Nephron progenitor cell (in vitro differentiated cells): ENCODE results near the gene TMEM178B.

Source experiments
- DNase-seq: peaks from one replicate; pipeline ENCODE4 v3.0.0; 2021
- H3K27ac Mint-ChIP-seq: 2 replicates; pipeline ENCODE4 v1.8.0; 2021; ENCODE audit warnings: mild to moderate bottlenecking, moderate library complexity, mixed read lengths
- H3K27me3 Mint-ChIP-seq: 2 replicates; pipeline ENCODE4 v1.8.0; 2021; ENCODE audit warnings: mild to moderate bottlenecking, low read depth, mixed read lengths; ENCODE audit not compliant: poor library complexity
- H3K36me3 Mint-ChIP-seq: 2 replicates; pipeline ENCODE4 v1.8.0; 2021; ENCODE audit warnings: low read depth, mixed read lengths
- H3K4me1 Mint-ChIP-seq: 2 replicates; pipeline ENCODE4 v1.8.0; 2021; ENCODE audit warnings: mixed read lengths
- H3K4me3 Mint-ChIP-seq: 2 replicates; pipeline ENCODE4 v1.8.0; 2021; ENCODE audit warnings: mild to moderate bottlenecking, moderate library complexity, mixed read lengths
- H3K9me3 Mint-ChIP-seq: 2 replicates; pipeline ENCODE4 v1.8.0; 2021; ENCODE audit warnings: mild to moderate bottlenecking, moderate library complexity, mixed read lengths
- TF ChIP-seq, protein P1 (sequence below): fragments of 200-600 bp; sonication (generic); IDR thresholded peaks from 2 replicates; pipeline ENCODE4 v1.5.0; 2021; ENCODE audit warnings: antibody characterized with exemption

Gene TMEM178B

GRCh38 chr7:141415999-141416398 is 342.1 kb downstream of the TMEM178B start:
- H3K27ac Mint-ChIP-seq = no peak overlapping the region
- H3K27me3 Mint-ChIP-seq = peaks cover 28% of the 10 kb centered on the region
- no peaks in the 10 kb centered on the region for H3K36me3 Mint-ChIP-seq
- H3K4me3 Mint-ChIP-seq = no peak overlapping the region
- H3K9me3 Mint-ChIP-seq = no peaks in the 10 kb centered on the region
- TF ChIP-seq, protein P1, sequence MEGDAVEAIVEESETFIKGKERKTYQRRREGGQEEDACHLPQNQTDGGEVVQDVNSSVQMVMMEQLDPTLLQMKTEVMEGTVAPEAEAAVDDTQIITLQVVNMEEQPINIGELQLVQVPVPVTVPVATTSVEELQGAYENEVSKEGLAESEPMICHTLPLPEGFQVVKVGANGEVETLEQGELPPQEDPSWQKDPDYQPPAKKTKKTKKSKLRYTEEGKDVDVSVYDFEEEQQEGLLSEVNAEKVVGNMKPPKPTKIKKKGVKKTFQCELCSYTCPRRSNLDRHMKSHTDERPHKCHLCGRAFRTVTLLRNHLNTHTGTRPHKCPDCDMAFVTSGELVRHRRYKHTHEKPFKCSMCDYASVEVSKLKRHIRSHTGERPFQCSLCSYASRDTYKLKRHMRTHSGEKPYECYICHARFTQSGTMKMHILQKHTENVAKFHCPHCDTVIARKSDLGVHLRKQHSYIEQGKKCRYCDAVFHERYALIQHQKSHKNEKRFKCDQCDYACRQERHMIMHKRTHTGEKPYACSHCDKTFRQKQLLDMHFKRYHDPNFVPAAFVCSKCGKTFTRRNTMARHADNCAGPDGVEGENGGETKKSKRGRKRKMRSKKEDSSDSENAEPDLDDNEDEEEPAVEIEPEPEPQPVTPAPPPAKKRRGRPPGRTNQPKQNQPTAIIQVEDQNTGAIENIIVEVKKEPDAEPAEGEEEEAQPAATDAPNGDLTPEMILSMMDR = no peak
- peaks cover 10% of the 10 kb centered on the region for H3K4me1 Mint-ChIP-seq
- DNase-seq = no peak

DNA sequence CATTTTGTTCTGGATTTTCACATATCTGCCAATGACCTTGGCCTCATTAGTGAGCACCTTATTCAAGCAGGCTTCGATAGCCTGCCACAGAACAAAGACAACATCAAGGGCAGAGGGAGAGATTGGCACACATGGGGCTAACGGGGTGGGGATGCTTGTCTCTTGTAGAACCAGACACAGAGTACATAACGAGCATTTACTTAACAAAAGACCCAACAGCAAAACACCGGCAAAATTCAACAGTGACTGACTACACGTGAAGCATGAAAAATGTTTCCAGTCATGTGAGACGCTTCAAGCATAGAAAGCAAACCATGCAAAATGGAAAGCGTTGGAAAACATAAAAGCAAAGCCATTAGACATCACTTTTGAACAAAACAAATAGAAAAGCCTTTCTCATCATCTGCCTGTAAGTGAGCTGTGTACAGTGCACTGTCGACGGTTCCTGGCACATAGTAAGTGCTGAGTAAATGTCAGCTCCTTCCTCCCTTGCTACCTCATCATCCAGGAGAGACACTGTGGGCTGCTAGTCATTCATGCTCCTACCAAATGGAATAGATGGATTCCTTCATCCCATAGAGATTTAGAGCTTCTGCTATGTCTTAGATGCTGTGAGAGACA is 342.9 kb downstream of the TMEM178B start:
- peaks cover 23% of the 10 kb centered on the region for H3K27me3 Mint-ChIP-seq
- H3K4me3 Mint-ChIP-seq = no peak overlapping the region
- no peak overlapping the region for H3K27ac Mint-ChIP-seq

DNA sequence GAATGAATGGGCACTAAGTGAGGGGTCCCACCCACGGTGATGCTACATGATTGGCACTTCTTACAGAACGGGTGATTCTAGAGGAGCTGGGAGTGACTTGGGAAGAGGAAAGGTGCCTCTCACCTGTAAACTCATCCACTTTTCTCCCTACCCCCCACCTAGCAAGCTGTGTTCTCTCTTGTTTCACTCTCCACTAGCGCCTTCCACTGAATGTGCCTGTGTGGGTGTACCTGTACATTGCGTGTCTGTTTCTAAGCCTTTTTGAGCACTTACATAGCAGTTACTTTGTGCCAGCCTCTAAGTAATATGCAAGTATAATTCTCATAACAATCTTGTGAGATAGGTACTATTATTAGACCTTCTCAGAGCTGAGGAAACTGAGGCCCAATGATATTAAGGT is 343.6 kb downstream of the TMEM178B start:
- no peaks in the 10 kb centered on the region for H3K36me3 Mint-ChIP-seq
- no peaks in the 10 kb centered on the region for H3K9me3 Mint-ChIP-seq
- peaks cover 10% of the 10 kb centered on the region for H3K4me1 Mint-ChIP-seq
- no peak overlapping the region for H3K4me3 Mint-ChIP-seq
- TF ChIP-seq, protein P1 = no peak
- H3K27me3 Mint-ChIP-seq = peaks cover 18% of the 10 kb centered on the region
- no peak for DNase-seq
- H3K27ac Mint-ChIP-seq = no peak overlapping the region

More for the DNA sequence above, 342.9 kb downstream of the TMEM178B start:
- Mint-ChIP-seq H3K4me1 (peaks cover 10% of the 10 kb centered on the region), H3K36me3 (no peaks in the 10 kb centered on the region), H3K9me3 (no peaks in the 10 kb centered on the region)
- TF ChIP-seq, protein P1 = no peak
- no peak for DNase-seq

DNA sequence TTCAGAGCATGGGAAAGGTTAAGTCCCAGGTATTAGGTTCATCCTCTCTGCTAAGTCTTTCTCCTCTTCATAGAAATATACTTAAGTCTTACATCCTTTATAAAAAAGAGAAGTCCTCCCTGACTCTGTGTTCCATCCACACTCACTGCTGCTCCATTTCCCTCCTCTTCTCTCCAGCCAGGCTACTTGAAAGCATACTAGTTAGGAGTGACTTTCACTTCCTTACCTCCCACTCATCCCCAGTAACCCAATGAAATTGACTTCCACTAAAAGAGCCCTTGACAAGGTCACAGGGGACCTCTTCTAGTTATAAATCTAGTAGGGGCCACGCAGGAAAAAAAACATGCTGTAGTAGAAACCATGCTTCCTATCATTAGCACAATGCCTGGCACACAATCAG is 344.2 kb downstream of the TMEM178B start:
- TF ChIP-seq, protein P1 = no peak
- H3K27me3 Mint-ChIP-seq = peaks cover 18% of the 10 kb centered on the region
- peaks cover 10% of the 10 kb centered on the region for H3K4me1 Mint-ChIP-seq
- H3K36me3 Mint-ChIP-seq = no peaks in the 10 kb centered on the region
- H3K27ac Mint-ChIP-seq = peak overlapping the region; percentile 2
- H3K4me3 Mint-ChIP-seq = no peak overlapping the region
- no peaks in the 10 kb centered on the region for H3K9me3 Mint-ChIP-seq
- no peak for DNase-seq

DNA sequence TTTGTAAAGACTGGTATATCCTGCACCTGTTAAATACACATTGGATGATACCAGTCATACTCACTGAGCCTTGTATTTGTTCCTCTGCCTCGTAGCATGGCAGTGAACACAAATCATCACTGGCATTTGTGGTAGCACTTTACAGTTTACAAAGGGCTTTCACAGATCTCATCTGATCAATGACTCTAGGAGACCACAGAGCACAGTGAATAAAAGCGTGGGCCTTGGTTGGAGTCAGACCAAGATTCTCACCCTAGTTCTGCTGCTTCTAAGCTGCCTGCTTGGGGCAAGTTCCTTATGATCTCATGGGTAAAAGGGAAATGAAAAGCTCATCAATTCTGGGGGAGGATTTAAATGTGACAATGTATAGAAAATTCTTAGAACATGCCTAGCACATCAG is 347.4 kb downstream of the TMEM178B start:
- H3K9me3 Mint-ChIP-seq = peaks cover 6% of the 10 kb centered on the region
- no peaks in the 10 kb centered on the region for H3K36me3 Mint-ChIP-seq
- TF ChIP-seq, protein P1 = no peak
- H3K4me1 Mint-ChIP-seq = peaks cover 10% of the 10 kb centered on the region
- H3K4me3 Mint-ChIP-seq = no peak overlapping the region
- no peak overlapping the region for H3K27ac Mint-ChIP-seq
- DNase-seq = no peak
- H3K27me3 Mint-ChIP-seq = peaks cover 11% of the 10 kb centered on the region

DNA sequence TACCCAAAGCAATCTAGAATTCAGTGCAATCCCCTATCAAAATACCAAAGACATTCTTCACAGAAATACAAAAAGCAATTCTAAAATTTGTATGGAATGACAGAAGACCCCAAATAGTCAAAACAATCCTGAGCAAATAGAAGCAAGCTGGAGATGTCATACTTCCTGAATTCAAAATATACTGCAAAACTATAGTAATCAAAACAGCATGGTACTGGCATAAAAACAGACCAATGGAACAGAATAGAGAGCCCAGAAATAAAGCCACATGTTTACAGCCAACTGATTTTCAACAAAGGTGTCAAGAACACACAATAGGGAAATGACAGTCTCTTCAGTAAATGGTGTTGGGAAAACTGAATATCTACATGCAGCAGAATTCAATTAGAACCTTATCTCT is 353.3 kb downstream of the TMEM178B start:
- Mint-ChIP-seq H3K4me1 (peaks cover 13% of the 10 kb centered on the region), H3K4me3 (no peak overlapping the region), H3K27me3 (peaks cover 15% of the 10 kb centered on the region), H3K9me3 (peaks cover 24% of the 10 kb centered on the region), H3K27ac (no peak overlapping the region), H3K36me3 (no peaks in the 10 kb centered on the region)
- no peak for DNase-seq
- TF ChIP-seq, protein P1 = no peak
